A549 (cell line): ENCODE measurements around the gene FAM78B. TPM values are rescaled to one million over a fixed set of nuclear protein-coding genes. Genes with fewer than 3 reads are reported as not detected.

Source experiments
- ATAC-seq, 2 experiments: fragments of 200-7000 bp in 1 of 2; fragments of >200 bp in 1 of 2; cut with Nextera tagmentation in 1 of 2; cut with Tn5 transposase in 1 of 2; 3 replicates each; pipeline versions ENCODE4 v1.8.0 to v1.9.1; 2018 to 2020; ENCODE audit warnings: mild to moderate bottlenecking in 1 of 2, moderate library complexity in 1 of 2
- CTCF ChIA-PET: fragments of 300-600 bp; sonication (Branson Sonifier 250); formaldehyde crosslinking; extraction: SDS; loops from one replicate; lab custom pipeline; 2021; ENCODE audit warnings: antibody characterized with exemption, inconsistent platforms; lab: Yijun Ruan, JAX
- POLR2A ChIA-PET: fragments of 350-600 bp; formaldehyde crosslinking; extraction: SDS; loops from one replicate; lab custom pipeline; 2021; ENCODE audit warnings: antibody characterized with exemption, inconsistent platforms; lab: Yijun Ruan, JAX
- DNase-seq, 2 experiments: peaks; one replicate each; pipeline versions ENCODE4 v3.0.0 to v3.0.0-alpha.2; 2011 to 2016; ENCODE audit warnings: low read depth in 1 of 2, low spot score in 1 of 2
- FAIRE-seq: peaks from 2 replicates; lab custom pipeline; 2011; peaks lifted over from hg19 to GRCh38; lab: Jason Lieb, UNC
- H3K27ac ChIP-seq, 2 experiments: fragments of >200 bp; sonication (Bioruptor Twin); formaldehyde crosslinking; 3 replicates each; pipeline ENCODE4 v1.5.1; 2016 to 2017
- H3K4me1 ChIP-seq: fragments of >200 bp; sonication (Bioruptor Twin); formaldehyde crosslinking; 3 replicates; pipeline ENCODE4 v1.6.1; 2016
- H3K4me2 ChIP-seq: fragments of >200 bp; sonication (Bioruptor Twin); formaldehyde crosslinking; 3 replicates; pipeline ENCODE4 v1.6.1; 2016
- H3K4me3 ChIP-seq: fragments of >200 bp; sonication (Bioruptor Twin); formaldehyde crosslinking; 3 replicates; pipeline ENCODE4 v1.5.1; 2016
- H3K9me3 ChIP-seq: fragments of >200 bp; sonication (Bioruptor Twin); formaldehyde crosslinking; 3 replicates; pipeline ENCODE4 v1.6.1; 2016
- BHLHE40 ChIP-seq: IDR thresholded peaks from 2 replicates; pipeline ENCODE4 v1.6.1; 2012; ENCODE audit warnings: low read depth, low read length, inconsistent platforms
- CBX8 ChIP-seq: fragments of 200-600 bp; sonication (generic); IDR thresholded peaks from 2 replicates; pipeline ENCODE4 v1.6.1; 2016
- CEBPB ChIP-seq, 2 experiments: fragments of >200 bp in 1 of 2; sonication (Bioruptor Twin) in 1 of 2; formaldehyde crosslinking in 1 of 2; IDR thresholded peaks; 2 replicates each; pipeline ENCODE4 v1.6.1; 2012 to 2016
- CHD2 ChIP-seq: fragments of 150-350 bp; IDR thresholded peaks from 2 replicates; pipeline ENCODE4 v1.6.1; 2014; ENCODE audit warnings: low read length; ENCODE audit not compliant: partially characterized antibody
- CTCF ChIP-seq: fragments of >200 bp; sonication (Bioruptor Twin); formaldehyde crosslinking; IDR thresholded peaks from 3 replicates; pipeline ENCODE4 v1.5.1; 2016
- EHF ChIP-seq: fragments of 250-450 bp; sonication (Bioruptor Pico); IDR thresholded peaks from 2 replicates; pipeline ENCODE4 v1.5.0; 2020; ENCODE audit warnings: mild to moderate bottlenecking
- EHMT2 ChIP-seq: fragments of 200-600 bp; sonication (generic); IDR thresholded peaks from 2 replicates; pipeline ENCODE4 v1.6.1; 2016; ENCODE audit warnings: antibody characterized with exemption, low read depth, mild to moderate bottlenecking, moderate library complexity
- ESRRA ChIP-seq: fragments of 150-350 bp; IDR thresholded peaks from 2 replicates; pipeline ENCODE4 v1.6.1; 2014; ENCODE audit warnings: mild to moderate bottlenecking, low read length, borderline replicate concordance
- FOXS1 ChIP-seq: fragments of 250-450 bp; sonication (Bioruptor Pico); IDR thresholded peaks from 2 replicates; pipeline ENCODE4 v1.5.0; 2020; ENCODE audit warnings: mild to moderate bottlenecking, moderate library complexity
- GATA3 ChIP-seq: IDR thresholded peaks from 2 replicates; pipeline ENCODE4 v1.6.1; 2012; ENCODE audit warnings: borderline replicate concordance
- HDAC2 ChIP-seq: fragments of 200-600 bp; sonication (generic); IDR thresholded peaks from 2 replicates; pipeline ENCODE4 v1.6.1; 2016
- HEYL ChIP-seq: fragments of 250-450 bp; sonication (Bioruptor Pico); IDR thresholded peaks from 2 replicates; pipeline ENCODE4 v1.8.0; 2021; ENCODE audit warnings: mild to moderate bottlenecking, moderate library complexity
- HMGXB4 ChIP-seq: fragments of 250-450 bp; sonication (Bioruptor Pico); IDR thresholded peaks from 2 replicates; pipeline ENCODE4 v1.5.0; 2021; ENCODE audit warnings: mild to moderate bottlenecking, moderate library complexity, borderline replicate concordance
- HOXB13 ChIP-seq: fragments of 250-450 bp; sonication (Bioruptor Pico); IDR thresholded peaks from 2 replicates; pipeline ENCODE4 v1.5.0; 2020; ENCODE audit warnings: low read depth, mild to moderate bottlenecking, moderate library complexity
- HOXB5 ChIP-seq: fragments of 250-450 bp; sonication (Bioruptor Pico); IDR thresholded peaks from 2 replicates; pipeline ENCODE4 v1.5.0; 2020; ENCODE audit warnings: mild to moderate bottlenecking, moderate library complexity
- KDM5A ChIP-seq: fragments of 200-600 bp; sonication (generic); IDR thresholded peaks from 2 replicates; pipeline ENCODE4 v1.6.1; 2016; ENCODE audit warnings: antibody characterized with exemption, mild to moderate bottlenecking
- MAX ChIP-seq: IDR thresholded peaks from 2 replicates; pipeline ENCODE4 v1.6.1; 2012
- MYC ChIP-seq: IDR thresholded peaks from 2 replicates; pipeline ENCODE4 v1.6.1; 2012; ENCODE audit warnings: mild to moderate bottlenecking, inconsistent platforms, low read length, improper control_type of control experiment, borderline replicate concordance
- NR3C1 ChIP-seq: fragments of >200 bp; sonication (Bioruptor Twin); formaldehyde crosslinking; IDR thresholded peaks from 3 replicates; pipeline ENCODE4 v1.6.1; 2017
- POLR2A ChIP-seq: IDR thresholded peaks from 2 replicates; pipeline ENCODE4 v1.6.1; 2012; ENCODE audit warnings: mild to moderate bottlenecking, low read length
- POLR2AphosphoS2 ChIP-seq: conservative IDR thresholded peaks from 2 replicates; pipeline ENCODE4 v1.6.1; 2012; ENCODE audit warnings: low read length, improper control_type of control experiment, inconsistent platforms
- REST ChIP-seq: fragments of 200-600 bp; sonication (generic); IDR thresholded peaks from 2 replicates; pipeline ENCODE4 v1.6.1; 2016; ENCODE audit warnings: antibody characterized with exemption, mild to moderate bottlenecking, moderate library complexity
- ZNF302 ChIP-seq: fragments of 250-450 bp; sonication (Bioruptor Pico); IDR thresholded peaks from 2 replicates; pipeline ENCODE4 v1.9.0; 2021; ENCODE audit warnings: inconsistent platforms, mild to moderate bottlenecking, moderate library complexity
- WGBS: methylation state at CpG from one replicate; pipeline ENCODE4 v1.1.6; 2017; ENCODE audit errors: missing lambda C conversion rate; 5-methylcytosine and 5-hydroxymethylcytosine counted together
- polyA plus RNA-seq, 4 experiments: library from polyadenylated mRNA; depleted of rRNA in 3 of 4; stranded (reverse); fragments of >200 nt; fragmentation: RNase III in 1 of 4; extraction: RNeasy Plus Mini Kit Qiagen cat#74134 plus additional on column Dnase treatment in 1 of 4; gene quantifications; 2 replicates in 3 of 4; 3 replicates in 1 of 4; pipeline ENCODE4 v1.2.3, GENCODE V29; 2011 to 2017
- TF ChIP-seq, protein P1 (sequence below): fragments of 450-650 bp; IDR thresholded peaks from 2 replicates; pipeline ENCODE4 v1.6.1; 2014; ENCODE audit warnings: antibody characterized with exemption
- TF ChIP-seq, protein P2 (sequence below): fragments of 150-350 bp; IDR thresholded peaks from 2 replicates; pipeline ENCODE4 v1.6.1; 2014; ENCODE audit warnings: low read depth, mild to moderate bottlenecking, low read length

Gene FAM78B
- polyA plus RNA-seq, 2 of the 4 experiments (the other 2 are of a cell fraction) = 0.13 to 0.34 TPM

- TF ChIP-seq, protein P1, sequence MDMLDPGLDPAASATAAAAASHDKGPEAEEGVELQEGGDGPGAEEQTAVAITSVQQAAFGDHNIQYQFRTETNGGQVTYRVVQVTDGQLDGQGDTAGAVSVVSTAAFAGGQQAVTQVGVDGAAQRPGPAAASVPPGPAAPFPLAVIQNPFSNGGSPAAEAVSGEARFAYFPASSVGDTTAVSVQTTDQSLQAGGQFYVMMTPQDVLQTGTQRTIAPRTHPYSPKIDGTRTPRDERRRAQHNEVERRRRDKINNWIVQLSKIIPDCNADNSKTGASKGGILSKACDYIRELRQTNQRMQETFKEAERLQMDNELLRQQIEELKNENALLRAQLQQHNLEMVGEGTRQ = no peak
- TF ChIP-seq MYC = no peak
- TF ChIP-seq HMGXB4 (CRISPR knock-in tag) = no peak
- no peak for TF ChIP-seq CBX8
- TF ChIP-seq HEYL (CRISPR knock-in tag) = no peak
- no peak for TF ChIP-seq ZNF302 (CRISPR knock-in tag)
- no peak for TF ChIP-seq CEBPB (IDR thresholded peaks at IDR 0.05)
Measured at GRCh38 chr1:166057650-166058049, 109.2 kb downstream of the FAM78B start (continued).

GRCh38 chr1:166053395-166053794 lies 113.4 kb downstream of the FAM78B start:
- 21% methylated on average over 3 of the region's 3 CpGs for WGBS
- ATAC-seq (no peak), FAIRE-seq (no peak), DNase-seq (no peak)
- H3K4me3 ChIP-seq = no peak overlapping the region
- POLR2A ChIA-PET = no interaction called here
- H3K9me3 ChIP-seq = no peaks in the 10 kb centered on the region
- H3K27ac ChIP-seq = no peak overlapping the region
- H3K4me1 ChIP-seq = no peaks in the 10 kb centered on the region
- H3K4me2 ChIP-seq = no peak overlapping the region
- no peak for TF ChIP-seq HDAC2
- no peak for TF ChIP-seq NR3C1
- no peak for TF ChIP-seq GATA3
- no peak for TF ChIP-seq CTCF
- TF ChIP-seq EHF (CRISPR knock-in tag) = no peak
- TF ChIP-seq, protein P2, sequence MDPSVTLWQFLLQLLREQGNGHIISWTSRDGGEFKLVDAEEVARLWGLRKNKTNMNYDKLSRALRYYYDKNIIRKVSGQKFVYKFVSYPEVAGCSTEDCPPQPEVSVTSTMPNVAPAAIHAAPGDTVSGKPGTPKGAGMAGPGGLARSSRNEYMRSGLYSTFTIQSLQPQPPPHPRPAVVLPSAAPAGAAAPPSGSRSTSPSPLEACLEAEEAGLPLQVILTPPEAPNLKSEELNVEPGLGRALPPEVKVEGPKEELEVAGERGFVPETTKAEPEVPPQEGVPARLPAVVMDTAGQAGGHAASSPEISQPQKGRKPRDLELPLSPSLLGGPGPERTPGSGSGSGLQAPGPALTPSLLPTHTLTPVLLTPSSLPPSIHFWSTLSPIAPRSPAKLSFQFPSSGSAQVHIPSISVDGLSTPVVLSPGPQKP = no peak
- no peak for TF ChIP-seq EHMT2
- TF ChIP-seq, all 56 proteins: peak for 0
- CTCF ChIA-PET = interaction anchor here (1.5 kb wide), 1 partner anchor 9 kb away, joined by 3 read pairs; no protein-coding TSS in a partner anchor

- ATAC-seq (no peak), FAIRE-seq (no peak), DNase-seq (no peak)
- Histone ChIP-seq H3K4me2 (no peak overlapping the region), H3K4me1 (no peaks in the 10 kb centered on the region), H3K9me3 (no peaks in the 10 kb centered on the region), H3K27ac (no peak overlapping the region), H3K4me3 (no peak overlapping the region)
- ChIA-PET POLR2A (interaction anchor here (0.6 kb wide), 1 partner anchor 270 kb away, joined by 4 read pairs; no protein-coding TSS in a partner anchor), CTCF (interaction anchor here (2.0 kb wide), 1 partner anchor 11 kb away, joined by 6 read pairs; no protein-coding TSS in a partner anchor)
- 3% methylated on average over 8 of the region's 8 CpGs for WGBS
- no peak for TF ChIP-seq REST
- no peak for TF ChIP-seq FOXS1
- TF ChIP-seq CHD2 = no peak
- TF ChIP-seq MAX = no peak
- no peak for TF ChIP-seq HOXB5
- TF ChIP-seq ESRRA = no peak
- TF ChIP-seq GATA3 = no peak
- no peak for TF ChIP-seq KDM5A
- no peak for TF ChIP-seq BHLHE40
- no peak for TF ChIP-seq POLR2A
- no peak for TF ChIP-seq POLR2AphosphoS2
- TF ChIP-seq MYC = no peak
- no peak for TF ChIP-seq HOXB13 (CRISPR knock-in tag)
Measured at GRCh38 chr1:166040202-166040997, 126.4 kb downstream of the FAM78B start.
